Uterus (tissue), 4 donors: ENCODE measurements around the gene PRRC2B. TPM values are rescaled to one million over a fixed set of nuclear protein-coding genes. Genes with fewer than 3 reads are reported as not detected.

Experiments
- DNase-seq, 2 donors: peaks; one replicate each; pipeline ENCODE4 v3.0.0-alpha.2; 2019 to 2020
- H3K27ac ChIP-seq, 2 donors: fragments of 200-600 bp; sonication (generic); 1 replicate in 1 of 2; 2 replicates in 1 of 2; pipeline ENCODE4 v1.5.1; 2016 to 2018
- H3K27me3 ChIP-seq, 2 donors: fragments of 200-600 bp; sonication (generic); one replicate each; pipeline ENCODE4 v1.5.1; 2018 to 2019; ENCODE audit warnings: control low read depth in 1 of 2
- H3K36me3 ChIP-seq, 2 donors: fragments of 200-600 bp; sonication (generic); one replicate each; pipeline ENCODE4 v1.5.1; 2019; ENCODE audit warnings: control low read depth in 1 of 2
- H3K4me1 ChIP-seq, 2 donors: fragments of 200-600 bp; sonication (generic); one replicate each; pipeline ENCODE4 v1.5.1; 2018 to 2019; ENCODE audit warnings: control low read depth in 1 of 2
- H3K4me3 ChIP-seq, 2 donors: fragments of 200-600 bp; sonication (generic); 1 replicate in 1 of 2; 2 replicates in 1 of 2; pipeline ENCODE4 v1.5.1; 2018 to 2019; ENCODE audit warnings: mild to moderate bottlenecking in 1 of 2
- H3K9me3 ChIP-seq, 2 donors: fragments of 200-600 bp; sonication (generic); one replicate each; pipeline ENCODE4 v1.5.1; 2019; ENCODE audit warnings: control low read depth in 1 of 2
- CTCF ChIP-seq, 4 experiments: fragments of 200-600 bp in 2 of 4; fragments of 450-650 bp in 2 of 4; sonication (generic) in 2 of 4; IDR thresholded peaks; one replicate each; pipeline ENCODE4 v1.5.1; 2016 to 2019; ENCODE audit warnings: antibody characterized with exemption in 4 of 4, mild to moderate bottlenecking in 2 of 4, moderate library complexity in 1 of 4
- POLR2A ChIP-seq, 2 donors: fragments of 450-650 bp; IDR thresholded peaks; one replicate each; pipeline ENCODE4 v1.6.1; 2016; ENCODE audit warnings: antibody characterized with exemption in 2 of 2, mild to moderate bottlenecking in 1 of 2, moderate library complexity in 1 of 2
- intact Hi-C: fragments of 100-400 bp; cut with DNase I; formaldehyde crosslinking; loops from one replicate; pipeline ENCODE4 v1.15.1; 2023; ENCODE audit warnings: low total_unique reads
- total RNA-seq, 4 donors: library from RNA; depleted of rRNA in 3 of 4; stranded (reverse); fragments of >200 nt in 3 of 4; gene quantifications; one replicate each; pipeline versions ENCODE4 v1.1.0 to v1.2.4, GENCODE V29; 2014 to 2023
- donor health status: DM: yes; HTN: yes; CAD: no.

The PRRC2B gene
- total RNA-seq, 4 donors from 2014 or later: 81.5 to 297 (median 133) TPM

DNA sequence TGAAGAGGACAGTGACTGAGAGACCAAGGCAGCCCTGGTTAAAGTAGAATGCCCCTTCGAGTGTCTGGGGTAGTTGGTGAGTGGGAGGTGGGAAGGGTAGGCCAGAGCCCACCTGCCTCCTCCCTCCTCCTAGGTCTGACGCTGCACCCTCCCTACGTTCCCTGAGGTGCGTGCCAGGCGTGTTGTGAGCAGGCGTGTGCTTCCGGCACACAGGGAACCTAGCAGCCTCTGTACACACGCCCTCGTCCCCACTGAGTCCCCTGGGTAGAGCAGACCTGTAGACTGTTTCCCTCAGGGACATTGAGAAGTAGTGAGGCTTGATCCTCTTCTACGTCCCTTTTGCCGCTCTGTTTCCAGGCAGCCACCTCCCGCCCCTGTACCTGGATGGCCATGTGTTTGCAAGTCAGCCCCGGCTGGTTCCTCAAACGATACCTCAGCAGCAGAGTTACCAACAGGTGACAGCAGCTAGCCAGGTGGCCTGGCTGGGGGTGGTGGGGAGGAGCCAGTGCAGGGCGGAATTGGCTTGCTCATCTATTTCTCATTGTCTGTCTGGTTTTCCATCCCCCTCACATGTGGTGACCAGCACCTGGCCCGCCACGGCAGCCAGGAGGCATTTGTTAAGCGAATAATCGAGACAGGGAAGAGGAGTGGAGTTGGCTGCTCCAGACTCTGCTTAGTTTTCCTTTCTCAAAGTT is 92.0 kb downstream of the PRRC2B start:
- TF ChIP-seq POLR2A (IDR thresholded peaks at IDR 0.05): no peak
- TF ChIP-seq CTCF (IDR thresholded peaks at IDR 0.05): no peak
- Histone ChIP-seq H3K27ac (no peak overlapping the region), H3K4me1 (no peaks in the 10 kb centered on the region), H3K9me3 (no peaks in the 10 kb centered on the region), H3K27me3 (no peaks in the 10 kb centered on the region), H3K4me3 (no peak overlapping the region), H3K36me3 (no peaks in the 10 kb centered on the region)
- DNase-seq: no peak
- intact Hi-C loops: no loop called here

DNA sequence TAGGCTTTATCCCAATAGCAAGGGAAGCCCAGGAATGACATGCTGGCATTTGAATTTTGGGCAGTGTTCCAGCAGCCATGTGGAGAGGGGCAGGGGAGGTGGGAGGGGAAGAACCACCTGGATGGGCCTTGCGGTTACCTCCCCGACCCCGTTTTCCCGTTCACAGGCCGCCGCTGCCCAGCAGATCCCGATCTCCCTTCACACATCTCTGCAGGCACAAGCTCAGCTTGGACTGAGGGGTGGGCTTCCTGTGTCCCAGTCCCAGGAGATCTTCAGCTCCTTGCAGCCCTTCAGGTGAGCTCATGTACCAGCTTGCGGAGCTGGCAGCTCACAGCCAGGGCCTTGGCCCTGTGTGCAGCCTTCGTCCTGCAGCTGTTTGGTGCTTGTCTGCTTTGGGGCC is 93.1 kb downstream of the PRRC2B start:
- Histone ChIP-seq H3K4me3 (no peak overlapping the region), H3K36me3 (no peaks in the 10 kb centered on the region), H3K9me3 (no peaks in the 10 kb centered on the region), H3K27me3 (no peaks in the 10 kb centered on the region), H3K4me1 (no peaks in the 10 kb centered on the region), H3K27ac (no peak overlapping the region)
- intact Hi-C loops: no loop called here
- no peak for TF ChIP-seq CTCF (IDR thresholded peaks at IDR 0.05)
- no peak for TF ChIP-seq POLR2A (IDR thresholded peaks at IDR 0.05)
- DNase-seq: no peak

DNA sequence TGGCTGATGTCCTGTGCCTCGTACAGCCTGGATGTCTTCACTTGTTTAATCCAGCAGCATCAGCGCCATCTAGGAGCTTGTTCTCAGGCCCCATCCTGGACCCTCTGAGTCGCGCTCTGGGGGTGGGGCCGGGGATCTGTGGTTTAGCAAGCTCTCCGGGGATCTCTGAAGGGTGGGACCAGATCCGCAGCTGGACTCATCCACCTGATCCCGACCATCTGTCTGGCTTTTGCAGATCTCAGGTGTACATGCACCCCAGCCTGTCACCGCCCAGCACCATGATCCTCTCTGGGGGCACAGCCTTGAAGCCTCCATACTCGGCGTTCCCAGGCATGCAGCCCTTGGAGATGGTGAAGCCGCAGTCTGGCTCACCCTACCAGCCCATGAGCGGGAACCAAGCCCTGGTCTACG is 93.7 kb downstream of the PRRC2B start:
- no peak for DNase-seq
- H3K4me3 ChIP-seq: no peak overlapping the region
- no peak overlapping the region for H3K27ac ChIP-seq
- intact Hi-C loops: no loop called here
- no peaks in the 10 kb centered on the region for H3K9me3 ChIP-seq
- no peak for TF ChIP-seq CTCF (IDR thresholded peaks at IDR 0.05)
- no peak for TF ChIP-seq POLR2A (IDR thresholded peaks at IDR 0.05)
- no peaks in the 10 kb centered on the region for H3K4me1 ChIP-seq
- no peaks in the 10 kb centered on the region for H3K36me3 ChIP-seq
- H3K27me3 ChIP-seq: no peaks in the 10 kb centered on the region

- Histone ChIP-seq H3K4me1 (no peaks in the 10 kb centered on the region), H3K9me3 (no peaks in the 10 kb centered on the region), H3K27ac (no peak overlapping the region), H3K36me3 (no peaks in the 10 kb centered on the region), H3K27me3 (no peaks in the 10 kb centered on the region), H3K4me3 (no peak overlapping the region)
- DNase-seq: no peak
- intact Hi-C loops: no loop called here
- TF ChIP-seq POLR2A (IDR thresholded peaks at IDR 0.05): no peak
- no peak for TF ChIP-seq CTCF (IDR thresholded peaks at IDR 0.05)
These were observed 96.6 kb downstream of the PRRC2B start for GRCh38 chr9:131490514-131490913.

DNA sequence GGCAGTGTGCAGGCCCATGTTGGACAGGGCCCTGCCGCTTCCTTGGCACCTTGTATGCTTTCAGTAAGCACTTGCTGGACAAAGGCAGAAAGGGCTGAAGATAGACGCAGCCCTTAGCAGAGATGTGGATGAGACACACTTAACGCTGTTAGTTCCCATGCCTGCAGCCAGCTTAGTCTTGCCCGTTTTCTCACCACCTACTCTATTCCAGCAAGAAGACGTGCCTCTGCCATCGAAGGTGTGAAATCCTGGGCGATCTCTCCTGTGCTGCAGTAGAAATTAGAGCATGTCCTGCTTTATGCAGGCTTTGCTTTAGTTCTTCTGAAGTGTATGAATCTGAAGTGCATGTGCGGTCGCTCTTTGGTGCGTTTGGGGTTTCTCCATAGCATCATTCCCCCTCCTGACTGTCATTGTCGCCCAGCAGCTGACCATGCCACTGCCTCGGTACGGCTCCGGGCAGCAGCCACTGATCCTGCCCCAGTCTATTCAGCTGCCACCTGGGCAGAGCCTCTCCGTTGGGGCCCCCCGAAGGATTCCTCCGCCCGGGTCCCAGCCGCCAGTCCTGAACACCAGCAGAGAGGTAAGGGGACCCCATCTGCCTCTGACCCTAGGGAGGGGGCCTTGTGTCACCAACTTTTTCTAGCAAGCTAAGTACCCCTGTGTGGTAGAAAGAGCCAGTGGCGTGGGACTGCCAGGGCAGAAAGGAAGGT is 97.3 kb downstream of the PRRC2B start:
- Histone ChIP-seq H3K36me3 (no peaks in the 10 kb centered on the region), H3K27me3 (no peaks in the 10 kb centered on the region), H3K4me1 (no peaks in the 10 kb centered on the region), H3K4me3 (no peak overlapping the region), H3K9me3 (no peaks in the 10 kb centered on the region), H3K27ac (no peak overlapping the region)
- TF ChIP-seq CTCF (IDR thresholded peaks at IDR 0.05) (no peak), POLR2A (IDR thresholded peaks at IDR 0.05) (no peak)
- DNase-seq: no peak
- intact Hi-C loops: no loop called here
